PC-9 (cell line): ENCODE measurements around the gene NPHS1.

ENCODE experiments used
- CTCF ChIP-seq: fragments of 200-600 bp; sonication (generic); conservative IDR thresholded peaks from 2 replicates; pipeline ENCODE4 v1.6.1; 2017; ENCODE audit warnings: mixed run types, antibody characterized with exemption, mild to moderate bottlenecking, moderate library complexity
- EZH2 ChIP-seq: fragments of 200-600 bp; sonication (generic); IDR thresholded peaks from 2 replicates; pipeline ENCODE4 v1.8.0; 2017; ENCODE audit warnings: antibody characterized with exemption, low read depth

DNA sequence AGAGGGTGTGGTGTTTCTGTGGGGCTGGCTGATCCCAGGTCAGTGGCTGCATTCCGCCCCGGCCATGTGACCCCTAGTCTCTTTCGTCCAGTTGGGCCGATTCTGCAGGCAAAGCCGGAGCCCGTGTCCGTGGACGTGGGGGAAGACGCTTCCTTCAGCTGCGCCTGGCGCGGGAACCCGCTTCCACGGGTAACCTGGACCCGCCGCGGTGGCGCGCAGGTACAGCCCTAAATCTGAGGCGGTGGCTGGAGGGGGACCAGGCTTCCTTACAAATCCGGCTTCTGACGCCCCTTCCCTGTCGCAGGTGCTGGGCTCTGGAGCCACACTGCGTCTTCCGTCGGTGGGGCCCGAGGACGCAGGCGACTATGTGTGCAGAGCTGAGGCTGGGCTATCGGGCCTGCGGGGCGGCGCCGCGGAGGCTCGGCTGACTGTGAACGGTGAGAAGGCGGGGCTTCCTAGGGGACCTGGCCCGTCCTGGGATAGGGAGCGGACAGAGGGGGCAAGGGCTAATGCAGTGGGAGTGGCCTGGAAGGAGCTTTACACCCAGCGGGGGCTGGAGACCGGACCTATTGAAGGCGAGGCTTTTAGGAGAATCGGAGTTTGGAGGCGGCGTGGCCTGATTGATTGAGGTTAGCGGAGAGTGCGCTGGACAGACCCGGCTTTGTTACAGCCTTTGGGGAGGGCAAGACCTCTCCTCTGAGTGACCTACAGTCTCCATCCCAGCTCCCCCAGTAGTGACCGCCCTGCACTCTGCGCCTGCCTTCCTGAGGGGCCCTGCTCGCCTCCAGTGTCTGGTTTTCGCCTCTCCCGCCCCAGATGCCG lies 8.7 kb upstream of the NPHS1 start:
- no peak for TF ChIP-seq CTCF
- TF ChIP-seq EZH2: no peak
